MM.1S (cell line): ENCODE results near the gene WDR62.

Experiments used
- DNase-seq: peaks from one replicate; pipeline ENCODE4 v3.0.0-alpha.2; 2015
- H2AFZ ChIP-seq: fragments of 300-600 bp; sonication (generic); 2 replicates; pipeline ENCODE4 v1.6.0; 2016; ENCODE audit warnings: antibody characterized with exemption, low read length
- H3F3A ChIP-seq: fragments of 300-600 bp; sonication (generic); 2 replicates; pipeline ENCODE4 v1.6.1; 2016; ENCODE audit warnings: mild to moderate bottlenecking, antibody characterized with exemption, low read length, moderate library complexity, mixed read lengths; ENCODE audit not compliant: insufficient read depth
- H3K27ac ChIP-seq: fragments of 300-600 bp; sonication (generic); 2 replicates; pipeline ENCODE4 v1.5.1; 2016; ENCODE audit warnings: mild to moderate bottlenecking, low read length
- H3K27me3 ChIP-seq: fragments of 300-600 bp; sonication (generic); replicated peaks from 2 replicates; pipeline ENCODE4 v1.6.0; 2016; ENCODE audit warnings: low read length; ENCODE audit not compliant: insufficient read depth
- H3K36me3 ChIP-seq: fragments of 300-600 bp; sonication (generic); replicated peaks from 2 replicates; pipeline ENCODE4 v1.6.1; 2016; ENCODE audit warnings: mild to moderate bottlenecking, low read length, mixed read lengths; ENCODE audit not compliant: insufficient read depth
- H3K4me1 ChIP-seq: fragments of 300-600 bp; sonication (generic); 2 replicates; pipeline ENCODE4 v1.6.1; 2016; ENCODE audit warnings: low read length, mixed read lengths
- H3K4me2 ChIP-seq: fragments of 300-600 bp; sonication (generic); 2 replicates; pipeline ENCODE4 v1.6.0; 2016; ENCODE audit warnings: low read depth, low read length
- H3K4me3 ChIP-seq: fragments of 300-600 bp; sonication (generic); 2 replicates; pipeline ENCODE4 v1.5.1; 2016; ENCODE audit warnings: low read length, mixed read lengths
- H3K79me2 ChIP-seq: fragments of 300-600 bp; sonication (generic); 2 replicates; pipeline ENCODE4 v1.6.1; 2016; ENCODE audit warnings: mixed run types, low read length, mixed read lengths
- H3K9ac ChIP-seq: fragments of 300-600 bp; sonication (generic); 2 replicates; pipeline ENCODE4 v1.6.1; 2016; ENCODE audit warnings: low read length, mixed read lengths
- H3K9me2 ChIP-seq: fragments of 300-600 bp; sonication (generic); replicated peaks from 2 replicates; pipeline ENCODE4 v1.6.1; 2016; ENCODE audit warnings: mild to moderate bottlenecking, low read length, mixed read lengths; ENCODE audit not compliant: insufficient read depth
- H3K9me3 ChIP-seq: fragments of 300-600 bp; sonication (generic); replicated peaks from 2 replicates; pipeline ENCODE4 v1.6.1; 2016; ENCODE audit warnings: mild to moderate bottlenecking, low read length, mixed read lengths; ENCODE audit not compliant: insufficient read depth
- H4K20me1 ChIP-seq: fragments of 300-600 bp; sonication (generic); 2 replicates; pipeline ENCODE4 v1.6.1; 2016; ENCODE audit warnings: mild to moderate bottlenecking, low read length, moderate library complexity, mixed read lengths; ENCODE audit not compliant: insufficient read depth
- CTCF ChIP-seq: fragments of 300-600 bp; sonication (generic); IDR thresholded peaks from 2 replicates; pipeline ENCODE4 v1.5.1; 2016; ENCODE audit warnings: antibody characterized with exemption, low read length, mixed read lengths
- EZH2 ChIP-seq: fragments of 300-600 bp; sonication (generic); optimal IDR thresholded peaks from 2 replicates; pipeline ENCODE3; 2017; ENCODE audit warnings: low read depth, mild to moderate bottlenecking, antibody characterized with exemption, low read length, mixed read lengths
- EZH2phosphoT487 ChIP-seq: fragments of 300-600 bp; sonication (generic); IDR thresholded peaks from 2 replicates; pipeline ENCODE4 v1.6.1; 2018; ENCODE audit warnings: antibody characterized with exemption, low read length

WDR62 gene

GRCh38 chr19:36113894-36114720 lies 59.4 kb downstream of the WDR62 start:
- Histone ChIP-seq H3K9ac (peak overlapping the region; percentile 83), H3K36me3 (no peaks in the 10 kb centered on the region), H4K20me1 (no peaks in the 10 kb centered on the region), H2AFZ (peak overlapping the region; percentile 86), H3F3A (no peaks in the 10 kb centered on the region), H3K27ac (peak overlapping the region; percentile 83; the same call in 1 of the 2 replicates), H3K4me2 (peak overlapping the region; percentile 93), H3K9me3 (no peaks in the 10 kb centered on the region), H3K79me2 (peaks cover 23% of the 10 kb centered on the region), H3K27me3 (no peaks in the 10 kb centered on the region), H3K9me2 (no peaks in the 10 kb centered on the region), H3K4me1 (peaks cover 10% of the 10 kb centered on the region; the same call in 1 of the 2 replicates), H3K4me3 (peak overlapping the region; percentile 94)
- DNase-seq: no peak
- TF ChIP-seq CTCF (no peak), EZH2 (no peak), EZH2phosphoT487 (no peak)

- H3F3A ChIP-seq: no peaks in the 10 kb centered on the region
- H3K4me3 ChIP-seq: peak within 1 kb of the TSS; percentile 94
- H3K79me2 ChIP-seq: peaks cover 23% of the 10 kb centered on the region
- H3K9me3 ChIP-seq: no peaks in the 10 kb centered on the region
- TF ChIP-seq EZH2phosphoT487: no peak
- no peak for TF ChIP-seq CTCF
- TF ChIP-seq EZH2: no peak
- peak within 1 kb of the TSS; percentile 93 for H3K4me2 ChIP-seq
- peak; percentile 98 for DNase-seq
- peaks cover 10% of the 10 kb centered on the region; the same call in 1 of the 2 replicates for H3K4me1 ChIP-seq
- H4K20me1 ChIP-seq: no peaks in the 10 kb centered on the region
- H3K9me2 ChIP-seq: no peaks in the 10 kb centered on the region
- peak within 1 kb of the TSS; percentile 83 for H3K9ac ChIP-seq
- H3K36me3 ChIP-seq: no peaks in the 10 kb centered on the region
- no peaks in the 10 kb centered on the region for H3K27me3 ChIP-seq
- H2AFZ ChIP-seq: peak within 1 kb of the TSS; percentile 86
- peak within 1 kb of the TSS; percentile 83 for H3K27ac ChIP-seq
Observed at GRCh38 chr19:36114721-36115452, 60.2 kb downstream of the WDR62 start, which contains the start of gene POLR2I. POLR2I (minus strand) TSS chr19:36114875; CDS start chr19:36114856, 19 bp downstream.

GRCh38 chr19:36115453-36116343 lies 61.0 kb downstream of the WDR62 start, which contains the start of gene TBCB:
TBCB (plus strand) TSS chr19:36115468; CDS start chr19:36115561, 93 bp downstream.
- no peaks in the 10 kb centered on the region for H4K20me1 ChIP-seq
- peak within 1 kb of the TSS; percentile 83 for H3K27ac ChIP-seq
- H3K4me3 ChIP-seq: peak within 1 kb of the TSS; percentile 94
- peak; percentile 79 for DNase-seq
- H3K79me2 ChIP-seq: peaks cover 23% of the 10 kb centered on the region
- TF ChIP-seq EZH2: no peak
- TF ChIP-seq CTCF: no peak
- no peak for TF ChIP-seq EZH2phosphoT487
- peak within 1 kb of the TSS; percentile 83 for H3K9ac ChIP-seq
- no peaks in the 10 kb centered on the region for H3K9me2 ChIP-seq
- no peaks in the 10 kb centered on the region for H3K36me3 ChIP-seq
- H3K4me1 ChIP-seq: peaks cover 10% of the 10 kb centered on the region; the same call in 1 of the 2 replicates
- no peaks in the 10 kb centered on the region for H3K27me3 ChIP-seq
- H3K9me3 ChIP-seq: no peaks in the 10 kb centered on the region
- H3F3A ChIP-seq: no peaks in the 10 kb centered on the region
- peak within 1 kb of the TSS; percentile 93 for H3K4me2 ChIP-seq
- H2AFZ ChIP-seq: peak within 1 kb of the TSS; percentile 86
